GM12892 (cell line): ENCODE measurements around the gene RSPRY1.

ENCODE experiments used
- POLR2A ChIP-seq: IDR thresholded peaks from 2 replicates; pipeline ENCODE4 v1.6.1; 2011; ENCODE audit warnings: low read depth, low read length, control low read depth
- POLR2AphosphoS5 ChIP-seq: IDR thresholded peaks from 2 replicates; pipeline ENCODE4 v1.6.1; 2011; ENCODE audit warnings: low read depth, low read length, control low read depth
- TAF1 ChIP-seq: IDR thresholded peaks from 2 replicates; pipeline ENCODE4 v1.6.1; 2011; ENCODE audit warnings: low read depth, mild to moderate bottlenecking, control low read depth, low read length, borderline replicate concordance

DNA sequence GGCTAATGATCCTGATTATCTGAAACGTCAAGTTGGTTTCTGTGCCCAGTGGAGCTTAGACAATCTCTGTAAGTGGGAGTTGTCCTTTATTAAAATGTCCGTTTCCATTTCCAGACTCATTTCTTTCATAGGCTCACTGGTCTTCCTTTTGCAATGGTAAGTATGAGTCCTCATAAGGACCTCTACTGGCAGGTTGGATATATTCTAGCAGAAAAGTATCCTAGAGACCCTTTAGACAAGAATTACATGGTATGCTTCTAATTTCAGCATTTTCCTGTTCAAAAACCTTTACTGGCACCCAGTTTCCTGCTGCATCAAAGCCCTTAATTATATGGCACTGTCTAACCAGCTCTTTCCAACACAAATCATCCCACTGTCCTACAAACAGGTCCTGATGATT lies 30.8 kb downstream of the RSPRY1 start:
- no peak for TF ChIP-seq POLR2A
- no peak for TF ChIP-seq POLR2AphosphoS5
- no peak for TF ChIP-seq TAF1
